CD14-positive monocyte (primary cell): Measurements from ENCODE around the gene SLC2A4RG. TPM values are rescaled to one million over a fixed set of nuclear protein-coding genes. Genes with fewer than 3 reads are reported as not detected.

ENCODE experiments used
- DNase-seq, 3 donors: peaks; one replicate each; pipeline ENCODE4 v3.0.0-alpha.2; 2011 to 2022
- H2AFZ ChIP-seq: 2 replicates; pipeline ENCODE4 v1.6.0; 2012; ENCODE audit warnings: mild to moderate bottlenecking, low read depth, low read length, inconsistent platforms; ENCODE audit not compliant: insufficient read depth, poor library complexity, severe bottlenecking
- H3K27ac ChIP-seq, 2 donors: 1 replicate in 1 of 2; 2 replicates in 1 of 2; pipeline ENCODE4 v1.5.1; 2012 to 2013; ENCODE audit warnings: low read length in 2 of 2, control low read depth in 1 of 2, inconsistent platforms in 1 of 2, low read depth in 1 of 2, mild to moderate bottlenecking in 1 of 2
- H3K27me3 ChIP-seq, 2 donors: one replicate each; pipeline versions ENCODE4 v1.6.0 to v1.6.1; 2011 to 2013; ENCODE audit warnings: low read length in 2 of 2; ENCODE audit not compliant: control insufficient read depth in 2 of 2, insufficient read depth in 2 of 2
- H3K36me3 ChIP-seq, 2 donors: replicated peaks in 1 of 2; 1 replicate in 1 of 2; 2 replicates in 1 of 2; pipeline versions ENCODE4 v1.5.1 to v1.6.1; 2012 to 2013; ENCODE audit warnings: low read length in 2 of 2, control low read depth in 1 of 2, inconsistent platforms in 1 of 2, mild to moderate bottlenecking in 1 of 2; ENCODE audit not compliant: insufficient read depth in 2 of 2, control insufficient read depth in 1 of 2
- H3K4me1 ChIP-seq, 2 donors: 1 replicate in 1 of 2; 2 replicates in 1 of 2; pipeline versions ENCODE4 v1.5.1 to v1.6.1; 2012 to 2013; ENCODE audit warnings: low read length in 2 of 2, control low read depth in 1 of 2, inconsistent platforms in 1 of 2, mild to moderate bottlenecking in 1 of 2, moderate library complexity in 1 of 2; ENCODE audit not compliant: insufficient read depth in 2 of 2, control insufficient read depth in 1 of 2
- H3K4me2 ChIP-seq: replicated peaks from 2 replicates; pipeline ENCODE3; 2012; ENCODE audit warnings: low read length, moderate library complexity, mild to moderate bottlenecking; ENCODE audit not compliant: poor library complexity, severe bottlenecking; ENCODE audit errors: extremely low read depth
- H3K4me3 ChIP-seq, 3 experiments: fragments of 200-600 bp in 1 of 3; sonication (generic) in 1 of 3; replicated peaks in 1 of 3; 1 replicate in 2 of 3; 2 replicates in 1 of 3; pipeline ENCODE4 v1.5.1; 2011 to 2013; ENCODE audit warnings: low read length in 3 of 3, mild to moderate bottlenecking in 3 of 3, control low read depth in 2 of 3, low read depth in 2 of 3, inconsistent platforms in 1 of 3, moderate library complexity in 1 of 3
- H3K79me2 ChIP-seq: 2 replicates; pipeline ENCODE4 v1.6.0; 2012; ENCODE audit warnings: mild to moderate bottlenecking, control low read depth, inconsistent platforms, low read length, moderate library complexity; ENCODE audit not compliant: insufficient read depth
- H3K9ac ChIP-seq: 2 replicates; pipeline ENCODE4 v1.6.0; 2017; ENCODE audit warnings: low read length, mild to moderate bottlenecking; ENCODE audit not compliant: insufficient read depth, poor library complexity, severe bottlenecking
- H3K9me3 ChIP-seq, 2 donors: replicated peaks in 1 of 2; 1 replicate in 1 of 2; 2 replicates in 1 of 2; pipeline versions ENCODE4 v1.5.1 to v1.6.1; 2012 to 2013; ENCODE audit warnings: low read length in 2 of 2, control low read depth in 1 of 2; ENCODE audit not compliant: control insufficient read depth in 1 of 2, insufficient read depth in 1 of 2
- H4K20me1 ChIP-seq: 2 replicates; pipeline ENCODE4 v1.6.0; 2012; ENCODE audit warnings: mild to moderate bottlenecking, low read length, control low read depth, moderate library complexity; ENCODE audit not compliant: insufficient read depth
- H3K27ac Mint-ChIP-seq, 7 donors: one replicate each; pipeline ENCODE4 v1.8.0; 2020; ENCODE audit warnings: mild to moderate bottlenecking in 7 of 7, mixed read lengths in 7 of 7, moderate library complexity in 6 of 7, inconsistent platforms in 2 of 7
- H3K27me3 Mint-ChIP-seq, 3 donors: one replicate each; pipeline ENCODE4 v1.8.0; 2021 to 2022; ENCODE audit warnings: low read depth in 3 of 3, mild to moderate bottlenecking in 3 of 3, mixed read lengths in 3 of 3, moderate library complexity in 3 of 3, inconsistent platforms in 1 of 3
- H3K36me3 Mint-ChIP-seq, 2 donors: one replicate each; pipeline ENCODE4 v1.8.0; 2020; ENCODE audit warnings: mixed read lengths in 2 of 2, inconsistent platforms in 1 of 2, mild to moderate bottlenecking in 1 of 2
- H3K4me1 Mint-ChIP-seq: one replicate; pipeline ENCODE4 v1.8.0; 2020; ENCODE audit warnings: mild to moderate bottlenecking, mixed read lengths
- H3K4me3 Mint-ChIP-seq, 2 donors: one replicate each; pipeline ENCODE4 v1.8.0; 2020; ENCODE audit warnings: mild to moderate bottlenecking in 2 of 2, mixed read lengths in 2 of 2, moderate library complexity in 1 of 2
- H3K9me3 Mint-ChIP-seq, 7 donors: one replicate each; pipeline ENCODE4 v1.8.0; 2020 to 2022; ENCODE audit warnings: mixed read lengths in 7 of 7, mild to moderate bottlenecking in 6 of 7, moderate library complexity in 6 of 7, inconsistent platforms in 2 of 7
- CTCF ChIP-seq: fragments of 200-600 bp; IDR thresholded peaks from one replicate; pipeline ENCODE4 v1.8.0; 2022; ENCODE audit warnings: antibody characterized with exemption, mild to moderate bottlenecking
- WGBS: methylation state at CpG from one replicate; pipeline ENCODE4 v1.1.5; 2013; ENCODE audit warnings: missing lambda C conversion rate; ENCODE audit not compliant: insufficient coverage; 5-methylcytosine and 5-hydroxymethylcytosine counted together
- intact Hi-C, 2 donors: fragments of 100-400 bp; cut with micrococcal nuclease; formaldehyde crosslinking; loops; one replicate each; pipeline versions ENCODE4 v1.15.0 to v1.15.1; 2023
- polyA plus RNA-seq, 3 donors: library from polyadenylated mRNA; depleted of rRNA in 1 of 3; unstranded in 2 of 3; stranded (reverse) in 1 of 3; fragments of 300-500 nt in 2 of 3; fragments of >200 nt in 1 of 3; fragmentation: Illumina TruSeq in 2 of 3; gene quantifications; 1 replicate in 2 of 3; 2 replicates in 1 of 3; pipeline ENCODE4 v1.2.3, GENCODE V29; 2012 to 2021

The SLC2A4RG gene
- polyA plus RNA-seq, 3 donors: 0.46 to 21.0 (median 1.5) TPM

GRCh38 chr20:63733117-63733516 is 6.5 kb upstream of the SLC2A4RG start:
- peaks cover 25% of the 10 kb centered on the region for H3K4me1 Mint-ChIP-seq
- peaks cover 26% of the 10 kb centered on the region for H3K79me2 ChIP-seq
- intact Hi-C loops: no loop called here
- peaks cover 0 to 4% (median 0%) of the 10 kb centered on the region in 7 donors for H3K9me3 Mint-ChIP-seq
- peaks cover 35 to 73% of the 10 kb centered on the region in 2 donors for H3K36me3 ChIP-seq
- TF ChIP-seq CTCF: no peak
- WGBS: 95% methylated on average over 13 of the region's 13 CpGs
- H3K9ac ChIP-seq: no peak overlapping the region
- peaks cover 94% of the 10 kb centered on the region for H4K20me1 ChIP-seq
- no peak for DNase-seq
- H3K27ac Mint-ChIP-seq: peak overlapping the region in 1 of 7 donors; percentile 63
- no peak overlapping the region for H3K27ac ChIP-seq
- peaks cover 11 to 28% of the 10 kb centered on the region in 2 donors for H3K4me1 ChIP-seq
- H3K4me2 ChIP-seq: no peak overlapping the region
- H2AFZ ChIP-seq: no peak overlapping the region
- H3K27me3 Mint-ChIP-seq: peaks cover 17 to 29% (median 20%) of the 10 kb centered on the region in 3 donors
- H3K4me3 ChIP-seq: no peak overlapping the region
- H3K4me3 Mint-ChIP-seq: no peak overlapping the region
- peaks cover 6 to 20% of the 10 kb centered on the region in 2 donors for H3K27me3 ChIP-seq
- no peaks in the 10 kb centered on the region for H3K9me3 ChIP-seq
- peaks cover 20 to 47% of the 10 kb centered on the region in 2 donors for H3K36me3 Mint-ChIP-seq

- Histone ChIP-seq H2AFZ (no peak overlapping the region), H3K9me3 (no peaks in the 10 kb centered on the region), H3K27me3 (peaks cover 8 to 25% of the 10 kb centered on the region in 2 donors), H3K4me3 (no peak overlapping the region), H3K79me2 (peaks cover 21% of the 10 kb centered on the region), H3K9ac (no peak overlapping the region), H3K4me1 (peaks cover 17 to 33% of the 10 kb centered on the region in 2 donors), H4K20me1 (peaks cover 94% of the 10 kb centered on the region), H3K27ac (no peak overlapping the region), H3K4me2 (no peak overlapping the region), H3K36me3 (peaks cover 33 to 68% of the 10 kb centered on the region in 2 donors)
- H3K4me1 Mint-ChIP-seq: peaks cover 24% of the 10 kb centered on the region
- H3K4me3 Mint-ChIP-seq: no peak overlapping the region
- H3K27me3 Mint-ChIP-seq: peaks cover 17 to 34% (median 25%) of the 10 kb centered on the region in 3 donors
- H3K27ac Mint-ChIP-seq: peak overlapping the region in 1 of 7 donors; percentile 63
- TF ChIP-seq CTCF: no peak
- intact Hi-C loops: no loop called here
- 99% methylated on average over 8 of the region's 18 CpGs for WGBS
- peaks cover 15 to 42% of the 10 kb centered on the region in 2 donors for H3K36me3 Mint-ChIP-seq
- peaks cover 0 to 4% (median 0%) of the 10 kb centered on the region in 7 donors for H3K9me3 Mint-ChIP-seq
- DNase-seq: no peak
Observed at GRCh38 chr20:63733579-63734081, 5.9 kb upstream of the SLC2A4RG start.
